GM12892 (cell line): ENCODE measurements around the gene TRDMT1.

Source experiments
- POLR2A ChIP-seq: IDR thresholded peaks from 2 replicates; pipeline ENCODE4 v1.6.1; 2011; ENCODE audit warnings: low read depth, low read length, control low read depth
- POLR2AphosphoS5 ChIP-seq: IDR thresholded peaks from 2 replicates; pipeline ENCODE4 v1.6.1; 2011; ENCODE audit warnings: low read depth, low read length, control low read depth

DNA sequence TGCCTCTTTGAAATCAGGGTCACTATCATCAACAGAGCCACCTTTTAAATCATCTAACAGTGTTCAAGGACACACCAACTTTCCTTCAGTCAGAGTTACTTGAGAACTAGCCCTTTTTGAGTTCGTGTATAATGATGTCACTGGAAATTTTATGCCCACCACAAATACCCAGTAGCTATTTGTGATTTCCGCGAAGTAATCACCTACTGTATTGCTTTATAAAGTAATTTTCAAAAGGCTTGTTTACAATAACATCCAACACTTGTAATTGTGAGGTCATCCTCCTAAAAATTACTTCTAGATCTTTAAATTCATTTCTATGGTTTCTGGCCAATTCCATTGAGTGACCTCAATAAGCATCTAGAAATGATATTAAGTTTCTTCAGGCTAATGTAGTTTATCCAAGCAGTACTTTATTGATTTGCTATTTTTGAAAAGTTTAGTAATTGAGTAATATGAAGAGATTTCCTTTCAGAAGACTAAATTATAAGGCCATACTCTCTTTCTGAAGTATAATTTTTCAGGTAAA lies 12.8 kb downstream of the TRDMT1 start:
- TF ChIP-seq POLR2A (no peak), POLR2AphosphoS5 (no peak)
